Effector memory CD8-positive, alpha-beta T cell (primary cell): ENCODE results near the gene MXRA7.

ENCODE experiments used
- ATAC-seq: fragments of 150-1000 bp; cut with Tn5 transposase; replicated peaks from 2 replicates; pipeline ENCODE4 v1.10.0; 2021; ENCODE audit warnings: mild to moderate bottlenecking, moderate library complexity
- DNase-seq, 3 experiments: peaks; one replicate each; pipeline ENCODE4 v3.0.0; 2021
- H3K27ac Mint-ChIP-seq, 2 donors: one replicate each; pipeline ENCODE4 v1.8.0; 2022; ENCODE audit warnings: mild to moderate bottlenecking in 2 of 2, mixed read lengths in 2 of 2, moderate library complexity in 2 of 2
- H3K27me3 Mint-ChIP-seq, 2 donors: one replicate each; pipeline ENCODE4 v1.8.0; 2022; ENCODE audit warnings: mixed read lengths in 2 of 2
- H3K36me3 Mint-ChIP-seq: one replicate; pipeline ENCODE4 v1.8.0; 2022; ENCODE audit warnings: mild to moderate bottlenecking, moderate library complexity, mixed read lengths; ENCODE audit not compliant: insufficient read depth
- H3K4me1 Mint-ChIP-seq, 2 donors: one replicate each; pipeline ENCODE4 v1.8.0; 2022; ENCODE audit warnings: low read depth in 2 of 2, mixed read lengths in 2 of 2
- H3K4me3 Mint-ChIP-seq, 2 donors: one replicate each; pipeline ENCODE4 v1.8.0; 2022; ENCODE audit warnings: mild to moderate bottlenecking in 2 of 2, mixed read lengths in 2 of 2, moderate library complexity in 2 of 2
- H3K9me3 Mint-ChIP-seq, 2 donors: one replicate each; pipeline ENCODE4 v1.8.0; 2022; ENCODE audit warnings: mixed read lengths in 2 of 2

The MXRA7 gene

GRCh38 chr17:76689859-76690258, 20.9 kb downstream of the MXRA7 start:
- no peaks in the 10 kb centered on the region for H3K4me1 Mint-ChIP-seq
- no peaks in the 10 kb centered on the region for H3K27me3 Mint-ChIP-seq
- H3K4me3 Mint-ChIP-seq, result no peak overlapping the region
- H3K36me3 Mint-ChIP-seq, result peaks cover 10% of the 10 kb centered on the region
- H3K27ac Mint-ChIP-seq, result no peak overlapping the region
- no peaks in the 10 kb centered on the region for H3K9me3 Mint-ChIP-seq
- DNase-seq (no peak), ATAC-seq (no peak)

- ATAC-seq (no peak), DNase-seq (no peak)
- Mint-ChIP-seq H3K4me3 (no peak overlapping the region), H3K27ac (peak overlapping the region in 1 of 2 donors; percentile 44), H3K4me1 (peaks cover 0 to 2% of the 10 kb centered on the region in 2 donors), H3K9me3 (no peaks in the 10 kb centered on the region), H3K36me3 (peaks cover 9% of the 10 kb centered on the region), H3K27me3 (no peaks in the 10 kb centered on the region)
Observed at GRCh38 chr17:76688165-76688622, 22.6 kb downstream of the MXRA7 start.

GRCh38 chr17:76687298-76688164, 23.2 kb downstream of the MXRA7 start:
- peaks cover 2 to 6% of the 10 kb centered on the region in 2 donors for H3K4me1 Mint-ChIP-seq
- no peaks in the 10 kb centered on the region for H3K27me3 Mint-ChIP-seq
- peak overlapping the region in 1 of 2 donors; percentile 6 for H3K27ac Mint-ChIP-seq
- peaks cover 7% of the 10 kb centered on the region for H3K36me3 Mint-ChIP-seq
- DNase-seq (no peak), ATAC-seq (no peak)
- H3K9me3 Mint-ChIP-seq, result no peaks in the 10 kb centered on the region
- no peak overlapping the region for H3K4me3 Mint-ChIP-seq

GRCh38 chr17:76686538-76687297, 24.0 kb downstream of the MXRA7 start:
- H3K27ac Mint-ChIP-seq, result peak overlapping the region in 1 of 2 donors; percentile 26
- no peak for ATAC-seq
- DNase-seq, result no peak
- no peaks in the 10 kb centered on the region for H3K27me3 Mint-ChIP-seq
- H3K9me3 Mint-ChIP-seq, result no peaks in the 10 kb centered on the region
- no peak overlapping the region for H3K4me3 Mint-ChIP-seq
- H3K4me1 Mint-ChIP-seq, result peaks cover 10 to 12% of the 10 kb centered on the region in 2 donors
- peaks cover 7% of the 10 kb centered on the region for H3K36me3 Mint-ChIP-seq

- H3K27me3 Mint-ChIP-seq, result no peaks in the 10 kb centered on the region
- DNase-seq (no peak), ATAC-seq (no peak)
- H3K27ac Mint-ChIP-seq, result no peak overlapping the region
- no peaks in the 10 kb centered on the region for H3K9me3 Mint-ChIP-seq
- H3K4me3 Mint-ChIP-seq, result no peak overlapping the region
- peaks cover 7% of the 10 kb centered on the region for H3K36me3 Mint-ChIP-seq
- peaks cover 19 to 21% of the 10 kb centered on the region in 2 donors for H3K4me1 Mint-ChIP-seq
Observed at GRCh38 chr17:76685846-76686245, 24.9 kb downstream of the MXRA7 start.

- no peak for ATAC-seq
Observed at GRCh38 chr17:76685366-76685765, 25.4 kb downstream of the MXRA7 start.

GRCh38 chr17:76684756-76685155, 26.0 kb downstream of the MXRA7 start:
- peaks cover 4% of the 10 kb centered on the region for H3K36me3 Mint-ChIP-seq
- no peaks in the 10 kb centered on the region for H3K27me3 Mint-ChIP-seq
- H3K4me1 Mint-ChIP-seq, result peaks cover 21 to 23% of the 10 kb centered on the region in 2 donors
- H3K27ac Mint-ChIP-seq, result no peak overlapping the region
- DNase-seq (no peak), ATAC-seq (no peak)
- no peaks in the 10 kb centered on the region for H3K9me3 Mint-ChIP-seq
- H3K4me3 Mint-ChIP-seq, result no peak overlapping the region

More at GRCh38 chr17:76685366-76685765, 25.4 kb downstream of the MXRA7 start:
- DNase-seq, result no peak
- H3K27me3 Mint-ChIP-seq, result no peaks in the 10 kb centered on the region
- H3K4me3 Mint-ChIP-seq, result peak overlapping the region in 1 of 2 donors; percentile 24
- H3K36me3 Mint-ChIP-seq, result peaks cover 4% of the 10 kb centered on the region
- H3K9me3 Mint-ChIP-seq, result no peaks in the 10 kb centered on the region
- H3K4me1 Mint-ChIP-seq, result peaks cover 21 to 23% of the 10 kb centered on the region in 2 donors
- H3K27ac Mint-ChIP-seq, result no peak overlapping the region

- Mint-ChIP-seq H3K4me1 (peaks cover 21 to 23% of the 10 kb centered on the region in 2 donors), H3K4me3 (no peak overlapping the region), H3K36me3 (peaks cover 4% of the 10 kb centered on the region), H3K27me3 (no peaks in the 10 kb centered on the region), H3K27ac (peak overlapping the region in 1 of 2 donors; percentile 19), H3K9me3 (no peaks in the 10 kb centered on the region)
- DNase-seq, result no peak
- ATAC-seq, result no peak
Observed at GRCh38 chr17:76683921-76684745, 26.6 kb downstream of the MXRA7 start.

- Mint-ChIP-seq H3K27ac (peak overlapping the region; percentile 18 to 75), H3K4me3 (peak overlapping the region; percentile 59 to 75), H3K4me1 (peaks cover 21 to 23% of the 10 kb centered on the region in 2 donors)
Observed at GRCh38 chr17:76683011-76683755, 27.6 kb downstream of the MXRA7 start.

GRCh38 chr17:76682296-76682695, 28.5 kb downstream of the MXRA7 start:
- Mint-ChIP-seq H3K27ac (peak overlapping the region; percentile 18 to 75), H3K9me3 (no peaks in the 10 kb centered on the region), H3K4me3 (peak overlapping the region; percentile 59 to 75), H3K4me1 (peaks cover 21 to 23% of the 10 kb centered on the region in 2 donors), H3K27me3 (no peaks in the 10 kb centered on the region), H3K36me3 (peaks cover 4% of the 10 kb centered on the region)
- ATAC-seq (no peak), DNase-seq (no peak)

More at GRCh38 chr17:76683011-76683755, 27.6 kb downstream of the MXRA7 start:
- H3K27me3 Mint-ChIP-seq, result no peaks in the 10 kb centered on the region
- DNase-seq (no peak), ATAC-seq (no peak)
- H3K9me3 Mint-ChIP-seq, result no peaks in the 10 kb centered on the region
- peaks cover 4% of the 10 kb centered on the region for H3K36me3 Mint-ChIP-seq

GRCh38 chr17:76681222-76682137, 29.3 kb downstream of the MXRA7 start:
- H3K27ac Mint-ChIP-seq, result peak overlapping the region; percentile 18 to 75
- ATAC-seq, result peak; percentile 59
- peak overlapping the region; percentile 59 to 75 for H3K4me3 Mint-ChIP-seq

More at GRCh38 chr17:76681222-76682137, 29.3 kb downstream of the MXRA7 start:
- Mint-ChIP-seq H3K27me3 (no peaks in the 10 kb centered on the region), H3K4me1 (peaks cover 21 to 23% of the 10 kb centered on the region in 2 donors), H3K9me3 (no peaks in the 10 kb centered on the region), H3K36me3 (peaks cover 4% of the 10 kb centered on the region)
- DNase-seq, result peak; percentile 72 to 80 (median 74)
